ENCODE measurements around the gene ARFGEF3. TPM values are rescaled to one million over a fixed set of nuclear protein-coding genes. Genes with fewer than 3 reads are reported as not detected.

Gene ARFGEF3
- total RNA-seq, 1 donor from 2014 or later, result 0.86 TPM

Other genes starting within 250 kb of the ARFGEF3 start
- gene PERP, start 54.5 kb upstream of the ARFGEF3 start, total RNA-seq, result 42.1 TPM
- gene PBOV1, start 56.6 kb downstream of the ARFGEF3 start, total RNA-seq, result not detected
- gene SMIM28, start 216.0 kb downstream of the ARFGEF3 start, total RNA-seq, result not detected
- gene HEBP2, start 242.3 kb downstream of the ARFGEF3 start, total RNA-seq, result 87.4 TPM